Melanocyte of skin (primary cell): ENCODE data around the gene C4A. TPM values are rescaled to one million over a fixed set of nuclear protein-coding genes. Genes with fewer than 3 reads are reported as not detected.

ENCODE experiments used
- small RNA-seq, 2 donors: library from RNA; depleted of rRNA; stranded (forward); fragments of <200 nt; gene quantifications; one replicate each; pipeline ENCODE3, GENCODE V24; 2012
- total RNA-seq, 2 donors: library from RNA; depleted of rRNA; stranded (reverse); fragments of >200 nt; gene quantifications; 2 replicates each; pipeline ENCODE4 v1.2.3, GENCODE V29; 2012

C4A gene
- total RNA-seq: 1 to 10 TPM in 1 of 2 donors, under 1 TPM in 1; 0.33 to 1.4 TPM

GRCh38 chr6:31981744-31982143 is at the start of gene C4A:
C4A (plus strand) TSS chr6:31982057; CDS start chr6:31982108, 51 bp downstream.

GRCh38 chr6:31945507-31946369 is 36.1 kb upstream of the C4A start, which contains the start of gene CFB:
CFB (plus strand) TSS chr6:31946095; CDS start chr6:31946222, 127 bp downstream.

GRCh38 chr6:31958741-31959739 is 22.8 kb upstream of the C4A start, which contains the start of the genes NELFE and SKIC2:
NELFE (minus strand) TSS chr6:31958971; CDS start chr6:31958446, 525 bp downstream.
SKIC2 (plus strand) TSS chr6:31959175; CDS start chr6:31959193, 18 bp downstream.

GRCh38 chr6:31971993-31972708 is 9.7 kb upstream of the C4A start, which contains the start of gene DXO:
DXO (minus strand) TSS chr6:31972138; CDS start chr6:31971675, 463 bp downstream.

GRCh38 chr6:32014547-32014946 is 32.7 kb downstream of the C4A start, which contains the start of gene C4B:
C4B (plus strand) TSS chr6:32014795; CDS start chr6:32014846, 51 bp downstream.

GRCh38 chr6:32037598-32038524 is 56.0 kb downstream of the C4A start, which contains the start of gene CYP21A2:
CYP21A2 (plus strand) TSS chr6:32038415; CDS start chr6:32038423, 8 bp downstream.

Small RNA genes lying within 50 kb of the gene (small RNA-seq; reads per million reads assigned to genes)
- gene AL645922.1: 0 reads per million in 2 donors

Other genes starting within 250 kb of the C4A start
- 100 to 1,000 TPM; 511 to 845 TPM for gene CLIC1, start 245.5 kb upstream of the C4A start, total RNA-seq
- 10 to 100 TPM; 17.6 to 22.0 TPM for gene MSH5, start 242.1 kb upstream of the C4A start, total RNA-seq
- gene SAPCD1, start 219.4 kb upstream of the C4A start, total RNA-seq: 1 to 10 TPM in 1 of 2 donors, under 1 TPM in 1; 0.69 to 1.7 TPM
- not detected for gene VWA7, start 204.7 kb upstream of the C4A start, total RNA-seq
- gene VARS1, start 186.3 kb upstream of the C4A start, total RNA-seq: 10 to 100 TPM; 58.5 to 66.6 TPM
- gene LSM2, start 175.1 kb upstream of the C4A start, total RNA-seq: 10 to 100 TPM; 41.0 to 61.6 TPM
- under 1 TPM; 0.67 to 0.69 TPM for gene HSPA1L, start 166.8 kb upstream of the C4A start, total RNA-seq
- 100 to 1,000 TPM in 1 of 2 donors, 10 to 100 TPM in 1; 55.7 to 144 TPM for gene HSPA1A, start 166.5 kb upstream of the C4A start, total RNA-seq
- gene HSPA1B, start 154.3 kb upstream of the C4A start, total RNA-seq: 100 to 1,000 TPM in 1 of 2 donors, 10 to 100 TPM in 1; 95.3 to 188 TPM
- gene NEU1, start 119.2 kb upstream of the C4A start, total RNA-seq: 100 to 1,000 TPM; 114 to 132 TPM
- not detected for gene SLC44A4, start 103.1 kb upstream of the C4A start, total RNA-seq
- gene EHMT2, start 84.4 kb upstream of the C4A start, total RNA-seq: 10 to 100 TPM; 29.9 to 44.3 TPM
- gene ZBTB12, start 80.0 kb upstream of the C4A start, total RNA-seq: 1 to 10 TPM; 1.7 to 3.0 TPM
- 1 to 10 TPM; 2.4 to 3.7 TPM for gene C2, start 54.3 kb upstream of the C4A start, total RNA-seq
- 1 to 10 TPM; 1.7 to 4.1 TPM for gene CFB, start 36.0 kb upstream of the C4A start, total RNA-seq
- gene NELFE, start 23.1 kb upstream of the C4A start, total RNA-seq: 100 to 1,000 TPM in 1 of 2 donors, 10 to 100 TPM in 1; 73.6 to 114 TPM
- 10 to 100 TPM; 50.6 to 54.4 TPM for gene SKIC2, start 22.9 kb upstream of the C4A start, total RNA-seq
- 10 to 100 TPM; 13.1 to 16.0 TPM for gene DXO, start 9.9 kb upstream of the C4A start, total RNA-seq
- 1 to 10 TPM in 1 of 2 donors, under 1 TPM in 1; 0.67 to 1.4 TPM for gene C4B, start 32.7 kb downstream of the C4A start, total RNA-seq
- gene CYP21A2, start 56.4 kb downstream of the C4A start, total RNA-seq: not detected
- gene TNXB, start 127.3 kb downstream of the C4A start, total RNA-seq: under 1 TPM; under 0.01 TPM
- gene ATF6B, start 146.2 kb downstream of the C4A start, total RNA-seq: 10 to 100 TPM; 23.6 to 29.3 TPM
- 10 to 100 TPM in 1 of 2 donors, 1 to 10 TPM in 1; 9.6 to 14.7 TPM for gene FKBPL, start 148.2 kb downstream of the C4A start, total RNA-seq
- gene PRRT1, start 169.9 kb downstream of the C4A start, total RNA-seq: under 1 TPM; 0.34 to 0.67 TPM
- 10 to 100 TPM; 50.0 to 60.2 TPM for gene PPT2, start 172.1 kb downstream of the C4A start, total RNA-seq
- gene EGFL8, start 182.5 kb downstream of the C4A start, total RNA-seq: 10 to 100 TPM; 31.6 to 55.4 TPM
- 10 to 100 TPM; 67.9 to 76.4 TPM for gene AGPAT1, start 194.0 kb downstream of the C4A start, total RNA-seq
- gene RNF5, start 196.3 kb downstream of the C4A start, total RNA-seq: 10 to 100 TPM; 44.3 to 45.4 TPM
- under 1 TPM; under 0.01 to 0.69 TPM for gene AGER, start 202.2 kb downstream of the C4A start, total RNA-seq
- 10 to 100 TPM; 33.0 to 36.3 TPM for gene PBX2, start 208.1 kb downstream of the C4A start, total RNA-seq
- 10 to 100 TPM in 1 of 2 donors, 1 to 10 TPM in 1; 8.6 to 13.3 TPM for gene GPSM3, start 210.6 kb downstream of the C4A start, total RNA-seq
- gene NOTCH4, start 242.0 kb downstream of the C4A start, total RNA-seq: 1 to 10 TPM; 2.8 to 3.0 TPM